Stimulated activated CD4-positive, alpha-beta T cell treated with anti-CD3 and anti-CD28 coated beads, Interleukin-1b, Interleukin-23, amount 100 ng/mL, for 1 hour (primary cell): ENCODE measurements around the gene ARHGEF39.
"Not testable (repeated sequence)": the region's sequence is repeated elsewhere in the genome, so short reads cannot be mapped to it uniquely, and the experiment has no call there.

Source experiments
- DNase-seq, 2 donors: peaks; one replicate each; pipeline ENCODE4 v3.0.0-alpha.2; 2020; ENCODE audit warnings: low read depth in 2 of 2

ARHGEF39 gene

DNA sequence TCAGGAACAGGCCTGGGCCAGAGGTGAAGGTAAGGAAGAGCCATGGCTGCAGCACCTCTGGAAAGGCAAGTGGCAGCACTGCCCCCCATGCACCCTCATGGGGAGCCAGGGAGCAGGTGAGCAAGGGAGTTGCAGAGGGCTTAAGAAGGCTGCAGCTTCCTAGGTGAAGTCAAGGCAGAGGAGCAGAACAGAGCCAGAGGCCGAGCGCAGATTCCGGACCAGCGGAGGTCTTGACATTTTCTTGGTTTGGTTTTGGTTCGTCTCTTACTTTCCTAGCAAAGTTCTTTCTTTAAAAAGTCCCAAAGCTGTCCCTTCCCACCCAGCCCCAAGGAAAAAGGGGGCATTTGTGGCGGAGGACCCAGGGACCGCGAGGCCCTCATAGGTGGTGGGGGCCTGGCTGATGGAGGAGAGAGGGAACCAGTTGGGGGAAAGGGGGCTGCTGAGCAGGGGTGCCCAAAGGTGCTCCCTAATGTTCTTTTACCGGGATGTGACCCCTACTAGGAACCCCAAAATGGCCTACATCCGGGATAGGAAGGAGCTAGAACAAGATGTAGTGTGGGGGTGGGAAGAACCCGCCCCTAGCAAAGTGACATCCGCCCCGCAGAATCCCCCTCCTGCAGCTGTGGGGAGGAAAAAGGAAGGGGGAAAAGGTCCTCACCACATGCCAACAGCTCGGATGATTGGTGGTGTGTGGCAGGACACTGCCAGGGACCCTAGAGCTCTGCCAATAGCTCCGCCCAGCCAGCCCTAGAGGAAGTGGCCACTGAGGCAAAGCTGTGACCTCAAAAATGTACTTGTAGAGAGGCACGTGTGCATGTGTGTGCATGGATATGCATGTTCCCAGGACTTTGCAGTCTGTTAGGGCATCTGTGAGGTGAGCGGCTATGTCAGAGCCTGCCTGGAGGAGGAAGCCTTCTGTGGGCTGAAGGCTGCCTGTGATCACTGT lies 45.9 kb downstream of the ARHGEF39 start:
- DNase-seq = no peak

DNA sequence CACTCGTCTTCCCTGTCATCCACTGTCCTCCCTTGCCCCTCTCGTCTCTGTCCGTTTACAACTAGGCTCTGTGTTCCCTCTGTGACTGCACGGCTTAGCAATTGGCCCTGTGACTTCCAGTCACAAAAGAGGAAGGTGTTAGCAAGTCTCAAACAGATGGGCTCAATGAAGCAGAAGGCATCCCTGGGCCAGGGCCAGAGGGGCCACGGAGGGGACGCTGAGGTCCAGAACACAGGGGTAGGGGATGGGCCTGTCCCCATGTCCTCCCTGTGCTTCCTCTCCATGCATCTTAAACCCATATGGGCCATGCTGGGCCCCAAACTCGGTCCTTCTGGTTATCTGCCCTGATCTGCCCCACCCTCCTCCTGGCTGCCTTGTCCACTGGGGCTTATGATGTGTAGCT lies 46.7 kb downstream of the ARHGEF39 start, which contains the start of gene CD72:
Gene CD72, minus strand, starts transcription at position 89 of the 403 bp plus-strand sequence. CDS start 110 bp downstream, outside the sequence.
- DNase-seq = no peak

DNA sequence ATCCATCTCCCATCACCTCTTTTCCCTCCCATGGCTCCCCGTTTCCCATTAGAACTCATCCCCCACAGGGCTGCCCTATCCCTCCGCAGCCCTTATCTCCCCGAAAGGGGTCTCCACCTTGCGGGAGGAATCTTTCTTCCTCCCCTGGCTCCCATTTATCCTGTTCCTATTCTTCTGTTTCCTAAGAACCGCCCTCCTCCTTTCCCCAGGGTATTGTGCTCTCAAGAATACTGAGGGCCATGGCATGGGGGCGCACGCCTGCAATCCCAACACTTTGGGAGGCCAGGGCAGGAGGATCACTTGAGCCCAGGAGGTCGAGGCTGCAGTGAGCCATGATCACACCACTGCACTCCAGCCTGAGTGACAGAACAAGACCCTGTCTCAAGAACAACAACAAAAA lies 47.4 kb downstream of the ARHGEF39 start:
- no peak for DNase-seq

DNA sequence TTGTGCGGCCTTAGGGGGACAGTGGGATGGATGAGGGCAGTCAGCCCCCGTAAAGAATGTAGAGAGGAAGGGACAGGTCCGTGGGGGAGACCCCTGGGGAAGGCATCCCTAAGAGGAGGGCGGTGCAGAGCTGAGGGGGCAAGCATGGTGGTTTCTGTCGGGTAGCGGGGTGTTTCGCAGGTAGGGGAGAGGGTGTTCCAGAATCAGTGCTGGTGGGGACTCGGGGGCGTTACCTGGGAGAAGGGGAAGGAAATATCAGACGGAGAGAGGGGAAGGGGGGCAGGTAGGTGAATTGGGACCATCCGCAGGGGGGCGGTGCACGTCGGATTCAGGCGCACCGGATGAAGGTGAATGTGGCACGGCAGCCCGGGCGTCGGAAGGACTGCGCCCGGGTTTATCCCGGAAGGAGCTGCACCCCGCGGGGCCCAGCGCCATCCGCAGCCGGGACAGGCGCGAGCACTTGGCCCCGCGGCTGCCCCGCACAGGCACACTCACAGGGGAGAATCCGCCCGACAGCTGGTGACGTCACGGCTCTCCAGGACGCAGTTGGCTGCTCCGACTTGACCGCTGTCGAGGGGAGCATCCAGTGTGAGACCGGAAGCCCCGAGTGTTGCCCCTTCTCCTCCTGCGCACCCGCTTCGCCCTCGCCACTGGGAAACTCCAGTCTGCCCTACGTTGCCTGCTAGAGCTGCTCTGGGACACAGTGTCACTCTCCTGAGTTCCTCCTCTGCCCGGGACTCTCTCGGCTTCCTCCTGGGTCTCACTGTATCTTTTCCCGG lies 48.1 kb downstream of the ARHGEF39 start:
- DNase-seq = peak; percentile 22 to 29

DNA sequence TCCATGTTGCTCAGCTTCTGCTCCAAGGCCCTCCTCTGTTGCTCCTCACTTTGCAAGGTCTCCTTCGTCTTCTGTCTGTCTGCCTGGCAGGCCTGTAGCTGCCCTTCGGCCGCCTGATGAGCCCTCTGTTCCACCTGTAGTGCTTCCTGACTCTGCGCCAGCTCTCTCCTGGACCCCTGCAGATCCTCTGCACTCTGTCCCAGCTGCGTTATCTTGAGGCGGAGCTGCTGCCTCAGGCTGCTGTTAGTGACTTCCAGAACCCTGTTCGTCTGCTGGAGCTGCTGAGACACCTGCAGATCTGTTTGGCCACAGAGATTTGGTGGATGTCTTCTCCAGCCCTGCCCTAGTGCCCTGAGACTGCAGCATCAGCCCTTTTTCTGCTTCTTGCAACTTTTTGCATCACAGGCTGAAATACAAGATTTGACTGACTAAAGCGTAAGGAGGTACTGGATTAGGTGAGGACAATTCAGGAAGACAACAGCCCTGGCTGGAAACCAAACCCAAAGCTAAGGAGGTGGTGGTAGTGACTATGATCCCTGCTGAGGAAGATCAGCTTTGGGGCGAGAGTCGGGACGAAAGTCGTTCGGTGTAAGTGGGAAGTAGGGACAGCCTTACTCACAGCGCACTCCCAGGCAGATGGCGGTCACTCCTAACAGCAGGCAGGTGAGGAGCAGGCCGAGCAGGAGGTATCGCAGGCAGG lies 48.9 kb downstream of the ARHGEF39 start:
- DNase-seq = no peak

DNA sequence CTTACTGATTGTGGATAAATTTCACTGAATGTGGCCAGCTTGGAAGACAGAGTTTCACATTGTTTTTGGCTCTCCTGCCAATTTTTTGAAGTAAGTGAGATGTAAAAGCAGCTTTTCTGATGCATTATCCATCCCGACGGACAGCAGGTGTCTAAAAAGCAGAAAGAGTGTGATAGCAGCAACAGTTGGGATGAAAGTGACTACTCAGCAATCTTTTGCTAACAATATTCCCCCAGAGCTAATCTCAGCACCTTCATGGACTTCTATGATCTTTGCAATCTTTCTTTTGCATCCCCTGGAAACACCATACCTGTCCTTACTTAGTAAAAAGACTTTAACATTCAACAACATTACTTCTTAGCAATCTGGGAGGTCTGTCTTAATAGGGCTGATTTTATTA lies 52.2 kb downstream of the ARHGEF39 start:
- DNase-seq = no peak

DNA sequence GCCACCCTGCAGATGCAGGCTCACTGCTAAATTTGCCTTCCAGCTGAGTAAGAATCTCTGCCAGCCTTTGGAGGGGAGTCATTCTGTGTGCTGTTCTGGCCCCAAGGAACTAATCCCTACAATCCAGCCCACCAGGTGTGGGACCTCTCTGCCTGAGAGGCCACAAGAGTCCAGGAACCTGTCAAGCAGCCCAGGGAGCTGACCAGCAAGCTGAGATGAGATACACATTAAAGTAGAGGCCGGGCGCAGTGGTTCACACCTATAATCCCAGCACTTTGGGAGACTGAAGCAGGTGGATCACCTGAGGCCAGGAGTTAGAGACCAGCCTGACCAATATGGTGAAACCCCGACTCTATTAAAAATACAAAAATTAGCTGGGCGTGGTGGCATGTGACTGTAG lies 52.9 kb downstream of the ARHGEF39 start:
- DNase-seq = not testable (repeated sequence)

DNA sequence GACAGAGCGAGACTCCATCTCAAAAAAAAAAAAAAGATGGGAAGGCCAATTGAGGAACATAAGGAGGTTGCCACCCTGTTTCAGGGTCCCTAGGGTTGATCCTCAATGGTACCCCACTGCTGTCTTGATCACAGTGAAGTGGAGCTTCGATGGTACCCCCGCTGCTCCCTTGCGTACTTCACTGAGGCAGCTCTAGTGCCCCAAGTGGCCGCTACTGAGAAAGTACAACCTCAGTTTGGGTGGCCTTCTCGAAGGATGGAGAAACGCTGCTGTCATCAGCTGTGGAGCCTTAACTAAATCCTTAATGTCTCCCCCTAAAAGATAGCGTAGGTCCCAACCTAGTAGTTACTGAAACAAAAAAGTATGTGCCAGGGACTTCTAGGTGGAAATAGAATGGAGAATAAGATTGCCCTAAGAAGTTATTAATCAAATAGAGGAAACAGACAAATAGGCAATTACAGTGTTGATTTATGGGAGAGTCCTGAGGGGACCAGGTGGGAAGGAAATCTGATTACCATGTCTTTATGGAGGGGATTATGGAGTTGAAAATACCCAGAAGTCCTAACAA lies 53.7 kb downstream of the ARHGEF39 start:
- peak in 1 of 2 donors; percentile 38 for DNase-seq

DNA sequence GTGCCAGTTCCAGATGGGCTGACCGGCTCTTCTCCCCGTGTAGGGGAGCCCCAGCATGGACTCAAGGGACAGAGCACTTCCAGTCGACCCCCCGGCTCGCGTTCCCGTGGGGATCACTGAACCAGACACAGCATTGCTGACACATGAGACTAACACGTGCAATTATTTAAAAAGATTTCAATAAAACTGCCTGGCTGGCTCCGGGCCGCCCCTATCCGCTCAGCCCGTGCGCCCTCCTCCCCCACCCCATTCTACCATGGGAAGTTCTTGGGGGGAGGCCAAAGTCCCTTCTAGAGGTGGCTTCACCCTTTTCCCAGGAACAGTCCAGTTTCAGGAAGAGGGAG lies 55.2 kb downstream of the ARHGEF39 start:
- no peak for DNase-seq
